ENCODE results near the gene PALLD. TPM values are rescaled to one million over a fixed set of nuclear protein-coding genes. Genes with fewer than 3 reads are reported as not detected.

The PALLD gene
- total RNA-seq, 1 experiment from 2014 or later: 166 TPM

- Histone ChIP-seq H2AFZ (ENCODE audit: low read depth, low read length, poor library complexity, severe bottlenecking) (no peak overlapping the region), H3K9me2 (ENCODE audit: insufficient read depth) (no peaks in the 10 kb centered on the region), H3K79me2 (ENCODE audit: insufficient read depth, low read length) (peaks cover 64% of the 10 kb centered on the region), H3K4me1 (ENCODE audit: control insufficient read depth in 1 of 2, insufficient read depth in 2 of 2, low read length in 2 of 2) (peaks cover 77 to 94% of the 10 kb centered on the region in 2 experiments), H3K27me3 (ENCODE audit: insufficient read depth, low read length) (no peaks in the 10 kb centered on the region), H3K9ac (ENCODE audit: low read length) (peak overlapping the region; percentile 74), H3K9me3 (ENCODE audit: control insufficient read depth in 1 of 2, insufficient read depth in 1 of 2, low read depth in 1 of 2, low read length in 2 of 2) (no peaks in the 10 kb centered on the region), H3K4me2 (ENCODE audit: low read length) (peak overlapping the region; percentile 96), H3K36me3 (ENCODE audit: control insufficient read depth in 1 of 2, insufficient read depth in 2 of 2, low read length in 2 of 2) (no peaks in the 10 kb centered on the region), H3K4me3 (replicated peaks in 1 of 2; ENCODE audit: low read depth in 1 of 2, low read length in 2 of 2) (peak overlapping the region; percentile 6 to 73), H3K27ac (ENCODE audit: low read depth, low read length) (peak overlapping the region; percentile 94), H4K20me1 (ENCODE audit: insufficient read depth) (no peaks in the 10 kb centered on the region)
- no peak for TF ChIP-seq SRF (IDR thresholded peaks at IDR 0.05; ENCODE audit: low read depth)
- peak; percentile 30 for TF ChIP-seq YY1 (IDR thresholded peaks at IDR 0.05; ENCODE audit: extremely low read depth, insufficient replicate concordance, low read depth, low read length)
- ATAC-seq (peak; percentile 48), DNase-seq (ENCODE audit: low read depth, low spot score) (no peak)
- ChIA-PET RAD21 (ENCODE audit: low non-redundant PET in 1 of 2, low total read pairs in 2 of 2, uncharacterized antibody in 2 of 2, unreplicated experiment in 2 of 2) (no interaction called here), POLR2A (interaction anchor here (1.2 to 2.1 kb wide), 3 partner anchors 9 to 198 kb away, joined by 3 to 4 read pairs (median 4); no protein-coding TSS in a partner anchor), CTCF (interaction anchor here (2.9 kb wide), 1 partner anchor 49 kb away, joined by 8 read pairs; no protein-coding TSS in a partner anchor)
- BruUV-seq (replicated peaks): no TSS peak
- intact Hi-C loops (cut with micrococcal nuclease): no loop called here
Observed at GRCh38 chr4:168634276-168634802, 137.5 kb downstream of the PALLD start.

- intact Hi-C loops (cut with micrococcal nuclease): no loop called here
- H3K79me2 ChIP-seq (ENCODE audit: insufficient read depth, low read length): peaks cover 73% of the 10 kb centered on the region
- POLR2A ChIA-PET: interaction anchor here (1.1 kb wide), 1 partner anchor 76 kb away, joined by 3 read pairs; no protein-coding TSS in a partner anchor
- no peaks in the 10 kb centered on the region for H3K9me3 ChIP-seq (ENCODE audit: control insufficient read depth in 1 of 2, insufficient read depth in 1 of 2, low read depth in 1 of 2, low read length in 2 of 2)
- H3K27ac ChIP-seq (ENCODE audit: low read depth, low read length): peak overlapping the region; percentile 94
- RAD21 ChIA-PET (ENCODE audit: low non-redundant PET in 1 of 2, low total read pairs in 2 of 2, uncharacterized antibody in 2 of 2, unreplicated experiment in 2 of 2): interaction anchor here in 1 of 2 experiments (0.7 kb wide), 1 partner anchor 15 kb away, joined by 3 read pairs; no protein-coding TSS in a partner anchor
- ATAC-seq: no peak
- no peaks in the 10 kb centered on the region for H4K20me1 ChIP-seq (ENCODE audit: insufficient read depth)
- H3K36me3 ChIP-seq (ENCODE audit: control insufficient read depth in 1 of 2, insufficient read depth in 2 of 2, low read length in 2 of 2): no peaks in the 10 kb centered on the region
- no TSS peak for BruUV-seq (replicated peaks)
- peak overlapping the region; percentile 96 for H3K4me2 ChIP-seq (ENCODE audit: low read length)
- peaks cover 78 to 94% of the 10 kb centered on the region in 2 experiments for H3K4me1 ChIP-seq (ENCODE audit: control insufficient read depth in 1 of 2, insufficient read depth in 2 of 2, low read length in 2 of 2)
- peak overlapping the region; percentile 55 for H3K9ac ChIP-seq (ENCODE audit: low read length)
- no peak overlapping the region for H2AFZ ChIP-seq (ENCODE audit: low read depth, low read length, poor library complexity, severe bottlenecking)
- peak overlapping the region in 1 of 2 experiments; percentile 3; a peak in 1 of 4 replicates for H3K4me3 ChIP-seq (replicated peaks in 1 of 2; ENCODE audit: low read depth in 1 of 2, low read length in 2 of 2)
- no peaks in the 10 kb centered on the region for H3K27me3 ChIP-seq (ENCODE audit: insufficient read depth, low read length)
- no peak for DNase-seq (ENCODE audit: low read depth, low spot score)
- CTCF ChIA-PET: no interaction called here
- H3K9me2 ChIP-seq (ENCODE audit: insufficient read depth): no peaks in the 10 kb centered on the region
- no peak for TF ChIP-seq ELF1 (IDR thresholded peaks at IDR 0.05; ENCODE audit: borderline replicate concordance, low read depth)
- TF ChIP-seq MAX (IDR thresholded peaks at IDR 0.05): no peak
- no peak for TF ChIP-seq TCF7L2 (IDR thresholded peaks at IDR 0.05; ENCODE audit: borderline replicate concordance, extremely low read depth, insufficient read depth, insufficient read length)
- TF ChIP-seq CTCF (IDR thresholded peaks at IDR 0.05 in 2 of 3, conservative IDR thresholded peaks at IDR 0.05 in 1 of 3; ENCODE audit: borderline replicate concordance in 1 of 3, insufficient read depth in 1 of 3, low read depth in 2 of 3, low read length in 2 of 3): no peak
- no peak for TF ChIP-seq POLR2AphosphoS5 (IDR thresholded peaks at IDR 0.05; ENCODE audit: low read depth, low read length)
- TF ChIP-seq RAD21 (IDR thresholded peaks at IDR 0.05; ENCODE audit: low read depth): no peak
- TF ChIP-seq CEBPB (IDR thresholded peaks at IDR 0.05; ENCODE audit: low read depth): no peak
- TF ChIP-seq ZBTB33 (IDR thresholded peaks at IDR 0.05; ENCODE audit: extremely low read depth, insufficient replicate concordance, low read length): no peak
- TF ChIP-seq SP1 (IDR thresholded peaks at IDR 0.05; ENCODE audit: low read depth): no peak
- no peak for TF ChIP-seq CBX3 (IDR thresholded peaks at IDR 0.05; ENCODE audit: low read depth)
- no peak for TF ChIP-seq SRF (IDR thresholded peaks at IDR 0.05; ENCODE audit: low read depth)
- TF ChIP-seq ZFX (IDR thresholded peaks at IDR 0.05): no peak
- TF ChIP-seq SIN3A (IDR thresholded peaks at IDR 0.05; ENCODE audit: low read depth): no peak
- TF ChIP-seq ZNF274 (IDR thresholded peaks at IDR 0.05; ENCODE audit: low read depth, low read length): no peak
- TF ChIP-seq POLR2A (IDR thresholded peaks at IDR 0.05; ENCODE audit: borderline replicate concordance, extremely low read depth, insufficient read depth, insufficient read length): no peak
- TF ChIP-seq EZH2phosphoT487 (IDR thresholded peaks at IDR 0.05; ENCODE audit: borderline replicate concordance): no peak
Observed at GRCh38 chr4:168636040-168636439, 139.2 kb downstream of the PALLD start.
